Measurements from ENCODE around the gene COX19.

The COX19 gene

GRCh38 chr7:923108-924041 lies 52.0 kb downstream of the COX19 start:
- no peaks in the 10 kb centered on the region for H3K27me3 ChIP-seq (ENCODE audit: control insufficient read depth, insufficient read depth, low read length)
- H3K27ac ChIP-seq (ENCODE audit: low read depth, low read length): no peak overlapping the region
- H3K4me1 ChIP-seq (ENCODE audit: control insufficient read depth, insufficient read depth, low read length): no peaks in the 10 kb centered on the region; the same call in 1 of the 2 replicates
- H3K9ac ChIP-seq (ENCODE audit: low read depth, low read length): no peak overlapping the region
- no peaks in the 10 kb centered on the region for H3K9me3 ChIP-seq (ENCODE audit: control insufficient read depth, insufficient read depth, low read length)
- H3K4me3 ChIP-seq (ENCODE audit: low read depth, low read length): no peak overlapping the region
- H3K36me3 ChIP-seq (ENCODE audit: control insufficient read depth, insufficient read depth, low read length): no peaks in the 10 kb centered on the region

- H3K27ac ChIP-seq (ENCODE audit: low read depth, low read length): no peak overlapping the region
- H3K4me1 ChIP-seq (ENCODE audit: control insufficient read depth, insufficient read depth, low read length): no peaks in the 10 kb centered on the region; the same call in 1 of the 2 replicates
- H3K9me3 ChIP-seq (ENCODE audit: control insufficient read depth, insufficient read depth, low read length): no peaks in the 10 kb centered on the region
- no peak overlapping the region for H3K9ac ChIP-seq (ENCODE audit: low read depth, low read length)
- H3K36me3 ChIP-seq (ENCODE audit: control insufficient read depth, insufficient read depth, low read length): no peaks in the 10 kb centered on the region
- H3K4me3 ChIP-seq (ENCODE audit: low read depth, low read length): no peak overlapping the region
- no peaks in the 10 kb centered on the region for H3K27me3 ChIP-seq (ENCODE audit: control insufficient read depth, insufficient read depth, low read length)
Observed at GRCh38 chr7:922334-923107, 52.8 kb downstream of the COX19 start.

GRCh38 chr7:921581-922333 lies 53.6 kb downstream of the COX19 start:
- H3K9me3 ChIP-seq (ENCODE audit: control insufficient read depth, insufficient read depth, low read length): no peaks in the 10 kb centered on the region
- no peaks in the 10 kb centered on the region; the same call in 1 of the 2 replicates for H3K4me1 ChIP-seq (ENCODE audit: control insufficient read depth, insufficient read depth, low read length)
- no peak overlapping the region for H3K27ac ChIP-seq (ENCODE audit: low read depth, low read length)
- no peak overlapping the region for H3K9ac ChIP-seq (ENCODE audit: low read depth, low read length)
- no peaks in the 10 kb centered on the region for H3K36me3 ChIP-seq (ENCODE audit: control insufficient read depth, insufficient read depth, low read length)
- H3K27me3 ChIP-seq (ENCODE audit: control insufficient read depth, insufficient read depth, low read length): no peaks in the 10 kb centered on the region
- H3K4me3 ChIP-seq (ENCODE audit: low read depth, low read length): no peak overlapping the region

GRCh38 chr7:921071-921461 lies 54.3 kb downstream of the COX19 start:
- no peaks in the 10 kb centered on the region; the same call in 1 of the 2 replicates for H3K4me1 ChIP-seq (ENCODE audit: control insufficient read depth, insufficient read depth, low read length)

GRCh38 chr7:920351-921070 lies 54.8 kb downstream of the COX19 start:
- H3K9me3 ChIP-seq (ENCODE audit: control insufficient read depth, insufficient read depth, low read length): no peaks in the 10 kb centered on the region
- no peak overlapping the region for H3K27ac ChIP-seq (ENCODE audit: low read depth, low read length)
- no peak overlapping the region for H3K4me3 ChIP-seq (ENCODE audit: low read depth, low read length)
- H3K4me1 ChIP-seq (ENCODE audit: control insufficient read depth, insufficient read depth, low read length): no peaks in the 10 kb centered on the region; the same call in 1 of the 2 replicates
- H3K9ac ChIP-seq (ENCODE audit: low read depth, low read length): no peak overlapping the region
- no peaks in the 10 kb centered on the region for H3K27me3 ChIP-seq (ENCODE audit: control insufficient read depth, insufficient read depth, low read length)
- H3K36me3 ChIP-seq (ENCODE audit: control insufficient read depth, insufficient read depth, low read length): no peaks in the 10 kb centered on the region

More at GRCh38 chr7:921071-921461, 54.3 kb downstream of the COX19 start:
- no peaks in the 10 kb centered on the region for H3K9me3 ChIP-seq (ENCODE audit: control insufficient read depth, insufficient read depth, low read length)
- H3K4me3 ChIP-seq (ENCODE audit: low read depth, low read length): no peak overlapping the region
- no peaks in the 10 kb centered on the region for H3K36me3 ChIP-seq (ENCODE audit: control insufficient read depth, insufficient read depth, low read length)
- H3K9ac ChIP-seq (ENCODE audit: low read depth, low read length): no peak overlapping the region
- no peaks in the 10 kb centered on the region for H3K27me3 ChIP-seq (ENCODE audit: control insufficient read depth, insufficient read depth, low read length)
- no peak overlapping the region for H3K27ac ChIP-seq (ENCODE audit: low read depth, low read length)

GRCh38 chr7:919924-920341 lies 55.4 kb downstream of the COX19 start:
- no peaks in the 10 kb centered on the region; the same call in 1 of the 2 replicates for H3K4me1 ChIP-seq (ENCODE audit: control insufficient read depth, insufficient read depth, low read length)
- H3K4me3 ChIP-seq (ENCODE audit: low read depth, low read length): no peak overlapping the region
- no peaks in the 10 kb centered on the region for H3K36me3 ChIP-seq (ENCODE audit: control insufficient read depth, insufficient read depth, low read length)
- no peaks in the 10 kb centered on the region for H3K27me3 ChIP-seq (ENCODE audit: control insufficient read depth, insufficient read depth, low read length)
- no peak overlapping the region for H3K9ac ChIP-seq (ENCODE audit: low read depth, low read length)
- no peak overlapping the region for H3K27ac ChIP-seq (ENCODE audit: low read depth, low read length)
- H3K9me3 ChIP-seq (ENCODE audit: control insufficient read depth, insufficient read depth, low read length): no peaks in the 10 kb centered on the region

GRCh38 chr7:919114-919442 lies 56.3 kb downstream of the COX19 start:
- no peak overlapping the region for H3K4me3 ChIP-seq (ENCODE audit: low read depth, low read length)
- no peaks in the 10 kb centered on the region for H3K36me3 ChIP-seq (ENCODE audit: control insufficient read depth, insufficient read depth, low read length)
- no peak overlapping the region for H3K27ac ChIP-seq (ENCODE audit: low read depth, low read length)

GRCh38 chr7:918441-919113 lies 56.8 kb downstream of the COX19 start:
- Histone ChIP-seq H3K27ac (ENCODE audit: low read depth, low read length) (no peak overlapping the region), H3K27me3 (ENCODE audit: control insufficient read depth, insufficient read depth, low read length) (no peaks in the 10 kb centered on the region)

More at GRCh38 chr7:919114-919442, 56.3 kb downstream of the COX19 start:
- Histone ChIP-seq H3K9ac (ENCODE audit: low read depth, low read length) (no peak overlapping the region), H3K9me3 (ENCODE audit: control insufficient read depth, insufficient read depth, low read length) (no peaks in the 10 kb centered on the region), H3K4me1 (ENCODE audit: control insufficient read depth, insufficient read depth, low read length) (no peaks in the 10 kb centered on the region; the same call in 1 of the 2 replicates), H3K27me3 (ENCODE audit: control insufficient read depth, insufficient read depth, low read length) (no peaks in the 10 kb centered on the region)

GRCh38 chr7:918118-918425 lies 57.3 kb downstream of the COX19 start:
- no peak overlapping the region for H3K4me3 ChIP-seq (ENCODE audit: low read depth, low read length)
- H3K27me3 ChIP-seq (ENCODE audit: control insufficient read depth, insufficient read depth, low read length): no peaks in the 10 kb centered on the region
- H3K9ac ChIP-seq (ENCODE audit: low read depth, low read length): no peak overlapping the region
- no peaks in the 10 kb centered on the region for H3K36me3 ChIP-seq (ENCODE audit: control insufficient read depth, insufficient read depth, low read length)
- H3K27ac ChIP-seq (ENCODE audit: low read depth, low read length): no peak overlapping the region
- H3K9me3 ChIP-seq (ENCODE audit: control insufficient read depth, insufficient read depth, low read length): no peaks in the 10 kb centered on the region
- no peaks in the 10 kb centered on the region; the same call in 1 of the 2 replicates for H3K4me1 ChIP-seq (ENCODE audit: control insufficient read depth, insufficient read depth, low read length)

More at GRCh38 chr7:918441-919113, 56.8 kb downstream of the COX19 start:
- Histone ChIP-seq H3K9me3 (ENCODE audit: control insufficient read depth, insufficient read depth, low read length) (no peaks in the 10 kb centered on the region), H3K36me3 (ENCODE audit: control insufficient read depth, insufficient read depth, low read length) (no peaks in the 10 kb centered on the region), H3K4me1 (ENCODE audit: control insufficient read depth, insufficient read depth, low read length) (no peaks in the 10 kb centered on the region; the same call in 1 of the 2 replicates), H3K9ac (ENCODE audit: low read depth, low read length) (no peak overlapping the region), H3K4me3 (ENCODE audit: low read depth, low read length) (no peak overlapping the region)

Measured in HUES48 (cell line).